Immature natural killer cell (primary cell): ENCODE data around the gene CMC4. TPM values are rescaled to one million over a fixed set of nuclear protein-coding genes. Genes with fewer than 3 reads are reported as not detected.

Experiments
- DNase-seq, 3 donors: peaks; one replicate each; pipeline ENCODE4 v3.0.0; 2022; ENCODE audit warnings: mixed read lengths in 1 of 3
- H3K27ac Mint-ChIP-seq, 6 donors: one replicate each; pipeline ENCODE4 v1.8.0; 2020; ENCODE audit warnings: mixed read lengths in 6 of 6, mild to moderate bottlenecking in 5 of 6, inconsistent platforms in 4 of 6, moderate library complexity in 3 of 6
- H3K27me3 Mint-ChIP-seq, 3 donors: one replicate each; pipeline ENCODE4 v1.8.0; 2020 to 2021; ENCODE audit warnings: low read depth in 3 of 3, mild to moderate bottlenecking in 3 of 3, mixed read lengths in 3 of 3, moderate library complexity in 3 of 3, inconsistent platforms in 1 of 3
- H3K36me3 Mint-ChIP-seq, 3 donors: one replicate each; pipeline ENCODE4 v1.8.0; 2020; ENCODE audit warnings: mixed read lengths in 3 of 3, inconsistent platforms in 2 of 3, mild to moderate bottlenecking in 2 of 3
- H3K4me1 Mint-ChIP-seq, 2 donors: one replicate each; pipeline ENCODE4 v1.8.0; 2020; ENCODE audit warnings: inconsistent platforms in 2 of 2, mild to moderate bottlenecking in 2 of 2, mixed read lengths in 2 of 2, moderate library complexity in 1 of 2
- H3K4me3 Mint-ChIP-seq, 5 donors: one replicate each; pipeline ENCODE4 v1.8.0; 2020; ENCODE audit warnings: mild to moderate bottlenecking in 5 of 5, mixed read lengths in 5 of 5, inconsistent platforms in 3 of 5, moderate library complexity in 3 of 5
- H3K9me3 Mint-ChIP-seq, 6 donors: one replicate each; pipeline ENCODE4 v1.8.0; 2020; ENCODE audit warnings: mild to moderate bottlenecking in 6 of 6, mixed read lengths in 6 of 6, inconsistent platforms in 4 of 6, moderate library complexity in 3 of 6
- polyA plus RNA-seq, 3 donors: library from polyadenylated mRNA; unstranded; fragments of 300-500 nt; fragmentation: Illumina TruSeq; gene quantifications; one replicate each; pipeline ENCODE4 v1.2.3, GENCODE V29; 2021

CMC4 gene
- polyA plus RNA-seq = 10 to 100 TPM; 23.3 to 26.3 (median 23.6) TPM

GRCh38 chrX:155070975-155071693, at the start of gene CMC4, which contains the start of the genes BRCC3 and MTCP1:
CMC4 (minus strand) TSS chrX:155071136; CDS start chrX:155064023, 7,113 bp downstream.
BRCC3 (plus strand) TSS chrX:155071508; CDS start chrX:155071528, 20 bp downstream.
MTCP1 (minus strand) TSS chrX:155071136; CDS start chrX:155066010, 5,126 bp downstream.
- Mint-ChIP-seq H3K9me3 (no peaks in the 10 kb centered on the region), H3K4me3 (peak within 1 kb of the TSS; percentile 86 to 90 (median 87)), H3K27me3 (peaks cover 1 to 12% (median 3%) of the 10 kb centered on the region in 3 donors), H3K36me3 (peaks cover 6 to 8% (median 6%) of the 10 kb centered on the region in 3 donors), H3K27ac (peak within 1 kb of the TSS; percentile 90 to 95 (median 93)), H3K4me1 (peaks cover 36 to 46% of the 10 kb centered on the region in 2 donors)
- DNase-seq = peak; percentile 81 to 86 (median 85)

DNA sequence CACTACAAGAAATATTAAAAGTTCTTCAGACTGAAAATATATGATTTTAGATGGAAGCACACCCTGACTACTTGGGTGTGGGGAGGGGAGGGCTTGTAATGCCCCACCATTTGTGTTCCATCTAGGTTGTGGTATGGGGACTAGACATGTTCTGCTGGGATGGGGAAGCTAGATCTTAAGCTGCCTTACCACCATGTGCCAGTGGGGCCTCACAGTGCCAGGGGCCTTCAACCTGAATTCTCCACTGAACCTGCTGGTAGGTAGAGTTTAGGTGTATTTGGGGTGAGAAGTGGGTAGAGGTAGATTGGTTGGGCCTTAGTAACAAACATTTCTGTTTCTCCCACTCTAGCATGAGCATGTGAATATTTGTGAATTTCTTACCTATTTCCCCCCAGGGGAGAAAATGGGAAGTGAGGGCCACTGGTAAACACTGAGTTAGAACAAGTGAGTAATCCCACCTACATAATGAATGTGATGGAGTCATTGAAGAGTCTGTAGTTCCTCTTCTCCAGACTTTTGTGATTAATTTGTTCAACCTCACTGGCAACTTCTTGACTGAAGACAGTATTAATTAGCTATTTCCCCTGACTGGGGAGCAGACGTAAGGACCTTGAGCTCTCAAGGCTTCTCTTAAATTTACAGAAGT, 44.4 kb upstream of the CMC4 start:
- Mint-ChIP-seq H3K36me3 (peaks cover 4 to 23% (median 8%) of the 10 kb centered on the region in 3 donors), H3K27me3 (peaks cover 0 to 3% (median 0%) of the 10 kb centered on the region in 3 donors), H3K27ac (no peak overlapping the region), H3K4me3 (no peak overlapping the region), H3K4me1 (no peaks in the 10 kb centered on the region), H3K9me3 (no peaks in the 10 kb centered on the region)
- no peak for DNase-seq

GRCh38 chrX:155113097-155113496, 42.2 kb upstream of the CMC4 start:
- Mint-ChIP-seq H3K9me3 (no peaks in the 10 kb centered on the region), H3K4me3 (no peak overlapping the region), H3K36me3 (peaks cover 0 to 15% (median 7%) of the 10 kb centered on the region in 3 donors), H3K4me1 (no peaks in the 10 kb centered on the region), H3K27me3 (peaks cover 0 to 1% (median 0%) of the 10 kb centered on the region in 3 donors), H3K27ac (no peak overlapping the region)
- no peak for DNase-seq

DNA sequence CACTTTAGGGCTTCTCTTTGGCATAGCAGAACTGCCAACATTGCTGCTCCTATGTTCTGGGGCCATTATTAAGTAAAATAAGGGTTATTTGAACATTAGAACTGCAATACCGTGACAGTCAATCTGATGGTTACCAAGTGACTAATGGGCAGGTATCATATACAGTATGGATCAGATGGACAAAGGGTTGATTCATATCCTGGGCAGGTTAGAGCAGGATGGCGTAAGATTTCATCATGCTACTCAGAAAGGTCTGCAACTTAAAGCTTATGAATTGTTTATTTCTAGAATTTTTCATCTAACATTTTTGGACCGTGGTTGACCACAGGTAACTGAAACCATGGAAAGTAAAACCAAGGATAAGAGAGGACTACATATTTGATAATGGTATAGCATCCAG, 41.2 kb upstream of the CMC4 start:
- peaks cover 0 to 1% (median 0%) of the 10 kb centered on the region in 3 donors for H3K27me3 Mint-ChIP-seq
- no peak overlapping the region for H3K4me3 Mint-ChIP-seq
- DNase-seq = no peak
- H3K27ac Mint-ChIP-seq = no peak overlapping the region
- H3K4me1 Mint-ChIP-seq = no peaks in the 10 kb centered on the region
- no peaks in the 10 kb centered on the region for H3K9me3 Mint-ChIP-seq
- peaks cover 4 to 19% (median 7%) of the 10 kb centered on the region in 3 donors for H3K36me3 Mint-ChIP-seq

DNA sequence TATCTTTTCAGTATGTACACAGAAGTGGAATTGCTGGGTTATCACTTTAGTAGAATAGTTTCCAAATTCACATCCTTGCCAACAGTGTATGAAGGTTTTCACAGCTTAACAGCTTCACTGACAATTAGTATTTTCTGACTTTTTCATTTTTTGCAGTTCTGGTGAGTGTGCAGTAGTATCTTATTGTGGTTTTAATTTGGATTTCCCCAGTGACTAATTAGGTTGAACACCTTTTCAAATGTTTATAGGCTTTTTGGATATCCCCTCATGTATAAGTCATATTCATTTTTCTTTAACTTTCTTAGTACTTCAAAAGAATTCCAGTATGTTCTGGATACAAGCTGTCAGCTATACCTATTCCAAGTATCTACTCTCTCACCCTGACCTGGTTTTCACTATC, 37.5 kb upstream of the CMC4 start:
- H3K36me3 Mint-ChIP-seq = peaks cover 4 to 19% (median 7%) of the 10 kb centered on the region in 3 donors
- no peaks in the 10 kb centered on the region for H3K9me3 Mint-ChIP-seq
- no peak overlapping the region for H3K27ac Mint-ChIP-seq
- H3K27me3 Mint-ChIP-seq = peaks cover 0 to 2% (median 1%) of the 10 kb centered on the region in 3 donors
- H3K4me3 Mint-ChIP-seq = no peak overlapping the region
- no peak for DNase-seq
- no peaks in the 10 kb centered on the region for H3K4me1 Mint-ChIP-seq

DNA sequence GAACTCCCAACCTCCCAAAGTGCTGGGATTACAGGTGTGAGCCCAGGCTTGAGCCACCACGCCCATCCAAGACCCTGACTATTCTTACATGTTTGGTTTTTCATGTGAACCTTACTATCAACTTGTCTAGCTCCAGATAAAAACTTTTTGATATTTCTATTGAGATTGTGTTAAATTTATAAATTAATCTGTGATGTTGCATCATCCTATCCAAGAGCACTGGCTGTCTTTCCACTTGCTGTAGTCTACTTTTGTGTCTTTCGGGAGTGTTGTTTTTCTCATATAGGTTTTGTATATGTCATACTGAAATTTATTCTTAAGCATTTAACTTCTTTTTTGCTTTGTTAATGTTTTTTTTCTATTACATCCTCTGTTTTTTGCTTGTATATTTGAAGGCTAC, 35.0 kb upstream of the CMC4 start:
- DNase-seq = no peak
- Mint-ChIP-seq H3K4me3 (no peak overlapping the region), H3K36me3 (peaks cover 4 to 10% (median 4%) of the 10 kb centered on the region in 3 donors), H3K27me3 (peaks cover 0 to 2% (median 0%) of the 10 kb centered on the region in 3 donors), H3K9me3 (no peaks in the 10 kb centered on the region), H3K27ac (no peak overlapping the region), H3K4me1 (no peaks in the 10 kb centered on the region)

DNA sequence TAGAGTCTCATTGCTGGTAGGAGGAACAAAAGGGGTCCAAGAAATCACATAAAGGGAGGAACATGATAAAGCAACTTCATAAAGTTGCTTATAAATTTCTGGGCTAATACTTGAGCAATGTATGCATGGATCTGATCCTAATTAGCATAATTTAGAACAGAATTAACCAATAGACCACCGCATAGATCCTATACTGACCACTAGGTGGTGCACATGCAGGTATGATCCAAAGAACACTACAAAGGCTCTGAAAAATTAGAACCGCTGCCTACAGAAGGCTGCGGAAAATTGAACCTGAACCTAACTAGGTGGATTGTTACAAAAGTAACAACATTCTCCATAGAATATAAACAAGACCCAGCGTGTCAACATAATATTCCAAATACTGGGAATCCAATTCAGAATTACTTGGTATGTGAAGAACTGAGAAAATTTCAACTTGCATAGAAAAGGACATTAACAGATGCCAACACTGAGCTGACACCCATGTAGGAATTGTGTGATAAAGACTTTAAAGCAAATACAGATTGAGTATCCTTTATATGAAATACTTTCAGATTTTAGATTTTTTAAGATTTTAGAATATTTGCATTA, 23.6 kb upstream of the CMC4 start:
- peak; percentile 12 to 31 (median 16) for DNase-seq
- Mint-ChIP-seq H3K4me3 (no peak overlapping the region), H3K27ac (no peak overlapping the region), H3K27me3 (peaks cover 0 to 3% (median 0%) of the 10 kb centered on the region in 3 donors), H3K36me3 (peaks cover 0 to 3% (median 0%) of the 10 kb centered on the region in 3 donors), H3K4me1 (no peaks in the 10 kb centered on the region), H3K9me3 (no peaks in the 10 kb centered on the region)

- peaks cover 0 to 2% (median 0%) of the 10 kb centered on the region in 3 donors for H3K27me3 Mint-ChIP-seq
- H3K36me3 Mint-ChIP-seq = no peaks in the 10 kb centered on the region
- H3K4me3 Mint-ChIP-seq = no peak overlapping the region
- no peak overlapping the region for H3K27ac Mint-ChIP-seq
- H3K4me1 Mint-ChIP-seq = no peaks in the 10 kb centered on the region
- no peaks in the 10 kb centered on the region for H3K9me3 Mint-ChIP-seq
- DNase-seq = no peak
Measured at GRCh38 chrX:155086961-155087735, 16.2 kb upstream of the CMC4 start.

GRCh38 chrX:155086202-155086840, 15.4 kb upstream of the CMC4 start:
- Mint-ChIP-seq H3K4me1 (no peaks in the 10 kb centered on the region), H3K27ac (no peak overlapping the region), H3K36me3 (no peaks in the 10 kb centered on the region), H3K4me3 (no peak overlapping the region), H3K9me3 (no peaks in the 10 kb centered on the region), H3K27me3 (peaks cover 0 to 4% (median 0%) of the 10 kb centered on the region in 3 donors)
- DNase-seq = peak; percentile 24 to 45 (median 30)

- peaks cover 1 to 12% (median 3%) of the 10 kb centered on the region in 3 donors for H3K27me3 Mint-ChIP-seq
- H3K9me3 Mint-ChIP-seq = no peaks in the 10 kb centered on the region
- H3K36me3 Mint-ChIP-seq = peaks cover 6 to 8% (median 6%) of the 10 kb centered on the region in 3 donors
- H3K4me1 Mint-ChIP-seq = peaks cover 36 to 46% of the 10 kb centered on the region in 2 donors
- no peak for DNase-seq
- H3K27ac Mint-ChIP-seq = peak overlapping the region; percentile 86 to 95 (median 92)
- H3K4me3 Mint-ChIP-seq = peak overlapping the region; percentile 86 to 90 (median 87)
Measured at GRCh38 chrX:155071694-155072280, 851 bp upstream of the CMC4 start.

DNA sequence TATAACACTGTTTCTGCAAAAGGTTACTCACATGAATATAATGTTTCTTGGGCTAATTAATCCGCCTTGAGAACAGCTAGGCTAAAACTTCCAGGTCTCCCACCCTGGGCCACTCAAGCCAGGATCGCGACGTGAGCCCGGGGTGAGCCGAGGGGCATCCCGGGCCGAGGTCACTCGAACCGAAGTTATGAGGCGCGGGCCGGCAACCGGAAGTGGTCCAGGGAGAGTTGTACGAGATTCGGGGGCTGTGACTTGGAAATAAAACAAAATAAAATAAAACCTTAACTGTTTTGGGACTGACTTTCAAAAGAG, 317 bp downstream of the CMC4 start:
- H3K36me3 Mint-ChIP-seq = peaks cover 6 to 8% (median 6%) of the 10 kb centered on the region in 3 donors
- H3K27ac Mint-ChIP-seq = peak overlapping the region; percentile 90 to 95 (median 93)
- peaks cover 0 to 12% (median 3%) of the 10 kb centered on the region in 3 donors for H3K27me3 Mint-ChIP-seq
- no peaks in the 10 kb centered on the region for H3K9me3 Mint-ChIP-seq
- no peak for DNase-seq
- peaks cover 37 to 45% of the 10 kb centered on the region in 2 donors for H3K4me1 Mint-ChIP-seq
- peak overlapping the region; percentile 75 to 87 (median 79) for H3K4me3 Mint-ChIP-seq

GRCh38 chrX:155070038-155070437, 898 bp downstream of the CMC4 start:
- Mint-ChIP-seq H3K9me3 (no peaks in the 10 kb centered on the region), H3K27me3 (peaks cover 0 to 12% (median 3%) of the 10 kb centered on the region in 3 donors), H3K4me1 (peaks cover 36 to 39% of the 10 kb centered on the region in 2 donors), H3K36me3 (peaks cover 3 to 6% (median 6%) of the 10 kb centered on the region in 3 donors), H3K27ac (peak overlapping the region; percentile 90 to 95 (median 93)), H3K4me3 (peak overlapping the region; percentile 75 to 87 (median 79))
- peak in 1 of 3 donors; percentile 4 for DNase-seq
